D721Med (cell line): ENCODE results near the gene SCN9A.

Experiments
- DNase-seq: peaks from one replicate; pipeline ENCODE4 v3.0.0; 2011; ENCODE audit warnings: low spot score; ENCODE audit not compliant: insufficient read length
- FAIRE-seq: peaks from 2 replicates; lab custom pipeline; 2011; peaks lifted over from hg19 to GRCh38; lab: Jason Lieb, UNC
- CTCF ChIP-seq: IDR thresholded peaks from 2 replicates; pipeline ENCODE4 v1.5.1; 2012; ENCODE audit warnings: mild to moderate bottlenecking, control low read depth; ENCODE audit not compliant: insufficient read depth; ENCODE audit errors: missing control alignments

SCN9A gene

GRCh38 chr2:166375736-166376487 is at the start of gene SCN9A:
Gene SCN9A (minus strand): TSS chr2:166375944. CDS start chr2:166311756, 64,188 bp downstream.
- FAIRE-seq (no peak), DNase-seq (peak; percentile 25)

GRCh38 chr2:166424841-166425240 is 49.1 kb upstream of the SCN9A start:
- FAIRE-seq = no peak
- DNase-seq = no peak
- no peak for TF ChIP-seq CTCF

More at GRCh38 chr2:166375736-166376487, at the start of gene SCN9A:
- TF ChIP-seq CTCF = no peak

- FAIRE-seq (no peak), DNase-seq (no peak)
- peak; percentile 49 for TF ChIP-seq CTCF
These were observed 43.8 kb upstream of the SCN9A start for GRCh38 chr2:166419616-166419934.

- DNase-seq (no peak), FAIRE-seq (no peak)
- no peak for TF ChIP-seq CTCF
These were observed 43.3 kb upstream of the SCN9A start for GRCh38 chr2:166418853-166419615.

GRCh38 chr2:166417669-166418068 is 41.9 kb upstream of the SCN9A start:
- no peak for FAIRE-seq
- DNase-seq = no peak
- peak; percentile 11 for TF ChIP-seq CTCF

- no peak for TF ChIP-seq CTCF
- DNase-seq = no peak
- FAIRE-seq = no peak
These were observed 37.5 kb upstream of the SCN9A start for GRCh38 chr2:166413255-166413654.
